ENCODE data around the gene MYH14.

- TF ChIP-seq CTCF (IDR thresholded peaks at IDR 0.05; ENCODE audit: low read depth, low read length, poor library complexity, severe bottlenecking): no peak
- no peak for TF ChIP-seq EZH2phosphoT487 (IDR thresholded peaks at IDR 0.05; ENCODE audit: borderline replicate concordance, low read length)
Observed at GRCh38 chr19:50250450-50251136, 47.2 kb downstream of the MYH14 start.

Measured in DOHH2 (cell line).